ENCODE results near the gene GRHL1. TPM values are rescaled to one million over a fixed set of nuclear protein-coding genes. Genes with fewer than 3 reads are reported as not detected.

The GRHL1 gene
- total RNA-seq, 4 donors from 2014 or later = 1.3 to 6.6 (median 1.5) TPM; not detected in 1

DNA sequence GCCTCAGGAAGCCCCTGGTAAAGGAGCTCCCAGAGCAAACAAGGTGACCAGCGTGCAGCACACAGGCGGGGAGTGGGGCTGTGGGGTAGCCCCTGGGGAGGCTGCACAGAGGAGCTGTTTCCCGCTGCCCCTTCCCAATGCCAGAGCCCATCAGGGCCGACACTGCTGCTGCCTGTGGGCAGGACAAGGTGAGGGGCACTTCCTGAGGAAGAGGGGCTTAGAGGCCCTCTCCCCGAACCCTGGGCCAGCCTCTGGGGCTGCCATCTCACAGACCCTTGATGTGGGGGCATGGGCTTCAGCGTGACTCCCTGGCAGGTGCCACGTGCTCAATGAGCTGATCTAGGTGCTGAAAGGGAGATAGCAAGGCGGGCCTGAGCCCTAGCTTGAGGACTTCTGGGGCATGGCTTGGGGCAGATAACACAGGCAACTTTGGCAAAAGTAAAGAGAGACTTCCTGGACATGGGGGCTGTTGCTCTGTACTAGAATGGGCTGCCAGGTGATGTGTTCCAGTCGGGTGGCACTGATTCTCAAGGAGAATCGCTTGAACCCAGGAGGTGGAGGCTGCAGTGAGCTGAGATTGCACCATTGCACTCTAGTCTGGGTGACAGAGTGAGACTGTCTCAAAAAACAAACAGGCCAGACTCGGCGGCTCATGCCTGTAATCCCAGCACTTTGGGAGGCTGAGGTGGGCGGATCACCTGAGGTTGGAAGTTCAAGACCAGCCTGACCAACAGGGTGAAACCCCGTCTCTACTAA, 81.9 kb downstream of the GRHL1 start:
- H3K9me3 ChIP-seq = no peaks in the 10 kb centered on the region
- no peaks in the 10 kb centered on the region for H3K36me3 ChIP-seq
- DNase-seq = no peak
- H3K4me1 ChIP-seq = peaks cover 0 to 19% (median 5%) of the 10 kb centered on the region in 4 donors
- TF ChIP-seq, protein P1, sequence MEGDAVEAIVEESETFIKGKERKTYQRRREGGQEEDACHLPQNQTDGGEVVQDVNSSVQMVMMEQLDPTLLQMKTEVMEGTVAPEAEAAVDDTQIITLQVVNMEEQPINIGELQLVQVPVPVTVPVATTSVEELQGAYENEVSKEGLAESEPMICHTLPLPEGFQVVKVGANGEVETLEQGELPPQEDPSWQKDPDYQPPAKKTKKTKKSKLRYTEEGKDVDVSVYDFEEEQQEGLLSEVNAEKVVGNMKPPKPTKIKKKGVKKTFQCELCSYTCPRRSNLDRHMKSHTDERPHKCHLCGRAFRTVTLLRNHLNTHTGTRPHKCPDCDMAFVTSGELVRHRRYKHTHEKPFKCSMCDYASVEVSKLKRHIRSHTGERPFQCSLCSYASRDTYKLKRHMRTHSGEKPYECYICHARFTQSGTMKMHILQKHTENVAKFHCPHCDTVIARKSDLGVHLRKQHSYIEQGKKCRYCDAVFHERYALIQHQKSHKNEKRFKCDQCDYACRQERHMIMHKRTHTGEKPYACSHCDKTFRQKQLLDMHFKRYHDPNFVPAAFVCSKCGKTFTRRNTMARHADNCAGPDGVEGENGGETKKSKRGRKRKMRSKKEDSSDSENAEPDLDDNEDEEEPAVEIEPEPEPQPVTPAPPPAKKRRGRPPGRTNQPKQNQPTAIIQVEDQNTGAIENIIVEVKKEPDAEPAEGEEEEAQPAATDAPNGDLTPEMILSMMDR (IDR thresholded peaks at IDR 0.05) = no peak
- no peak for TF ChIP-seq POLR2A (IDR thresholded peaks at IDR 0.05)
- no peaks in the 10 kb centered on the region for H3K27me3 ChIP-seq
- no peak overlapping the region for H3K27ac ChIP-seq
- no peak overlapping the region for H3K4me3 ChIP-seq

DNA sequence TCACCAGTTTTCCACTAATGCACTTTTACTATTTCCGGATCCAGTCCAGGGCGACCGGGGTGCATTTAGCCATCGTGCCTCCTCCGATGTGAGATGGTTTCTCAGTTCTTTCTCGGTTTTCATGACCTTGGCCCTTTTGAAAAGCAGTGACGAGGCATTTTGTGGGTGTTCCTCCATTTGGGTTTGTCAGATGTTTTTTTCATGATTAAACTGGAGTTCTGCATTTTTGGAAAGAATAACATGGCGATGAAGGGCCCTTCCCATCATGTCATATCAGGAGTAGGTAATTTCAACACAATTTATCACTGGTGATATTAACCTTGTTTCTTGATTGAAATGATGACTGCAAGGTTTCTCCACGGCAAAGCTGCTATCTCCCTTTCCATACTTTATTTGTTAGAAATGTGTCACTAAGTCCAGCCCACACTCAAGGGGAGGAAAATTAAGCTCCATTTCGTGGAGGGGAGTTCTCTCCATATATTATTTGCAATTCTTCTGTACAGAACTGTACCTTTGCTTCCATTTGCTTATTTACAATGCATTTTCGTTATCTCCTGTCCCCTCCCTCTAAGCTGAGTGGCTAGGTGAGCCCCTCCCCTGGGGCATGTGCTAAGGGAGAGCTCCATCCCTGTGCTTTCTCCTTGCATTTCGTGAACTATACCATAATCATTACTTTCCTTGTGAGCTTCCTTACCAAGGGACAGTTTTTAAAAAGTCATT, 83.0 kb downstream of the GRHL1 start:
- no peak for TF ChIP-seq POLR2A (IDR thresholded peaks at IDR 0.05)
- TF ChIP-seq, protein P1 (IDR thresholded peaks at IDR 0.05) = no peak
- Histone ChIP-seq H3K27ac (no peak overlapping the region), H3K4me3 (no peak overlapping the region), H3K27me3 (no peaks in the 10 kb centered on the region), H3K9me3 (no peaks in the 10 kb centered on the region), H3K36me3 (no peaks in the 10 kb centered on the region), H3K4me1 (peaks cover 0 to 11% (median under 1%) of the 10 kb centered on the region in 4 donors)
- no peak for DNase-seq

DNA sequence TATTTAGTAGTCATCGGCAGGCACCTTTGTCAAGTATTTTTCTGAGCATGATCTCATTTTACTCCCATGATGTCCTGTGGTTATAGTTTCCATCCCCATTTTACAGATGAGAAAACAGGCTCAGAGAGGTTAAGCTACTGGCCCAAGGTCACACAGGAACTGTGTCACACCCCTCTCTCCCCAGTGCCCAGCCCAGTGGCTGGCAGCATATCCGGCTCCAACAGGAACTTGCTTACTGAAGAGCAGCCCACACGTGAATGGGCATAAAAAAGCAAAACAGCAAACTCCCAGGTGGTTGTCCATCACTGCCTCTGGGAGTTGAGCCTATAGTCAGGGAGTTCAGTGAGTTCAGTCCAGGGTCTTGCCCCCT, 83.5 kb downstream of the GRHL1 start:
- no peak for DNase-seq
- TF ChIP-seq POLR2A (IDR thresholded peaks at IDR 0.05) = no peak
- TF ChIP-seq, protein P1 (IDR thresholded peaks at IDR 0.05) = no peak
- H3K27me3 ChIP-seq = no peaks in the 10 kb centered on the region
- no peaks in the 10 kb centered on the region for H3K9me3 ChIP-seq
- H3K27ac ChIP-seq = no peak overlapping the region
- peaks cover 0 to 11% (median 0%) of the 10 kb centered on the region in 4 donors for H3K4me1 ChIP-seq
- no peak overlapping the region for H3K4me3 ChIP-seq
- no peaks in the 10 kb centered on the region for H3K36me3 ChIP-seq

DNA sequence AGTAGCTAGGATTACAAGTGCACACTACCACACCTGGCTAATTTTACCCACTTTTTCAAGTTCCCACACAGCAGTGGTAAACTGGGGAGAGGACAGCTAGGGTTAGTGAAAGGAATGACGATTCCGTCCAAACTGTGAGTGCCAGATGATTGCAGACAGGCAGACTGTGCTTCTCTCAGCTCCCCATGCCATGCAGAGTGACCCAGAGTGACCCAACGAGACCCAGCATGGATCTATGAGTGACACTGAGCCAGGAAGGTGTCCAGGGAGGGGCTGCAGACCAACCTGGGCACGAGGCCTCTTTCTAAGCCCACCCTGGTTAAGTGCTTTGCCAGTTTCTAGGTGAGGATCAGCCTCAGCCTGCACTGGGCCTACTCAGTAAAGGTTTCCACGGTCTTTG, 84.1 kb downstream of the GRHL1 start:
- DNase-seq = no peak
- H3K27me3 ChIP-seq = no peaks in the 10 kb centered on the region
- TF ChIP-seq, protein P1 (IDR thresholded peaks at IDR 0.05) = no peak
- TF ChIP-seq POLR2A (IDR thresholded peaks at IDR 0.05) = no peak
- peaks cover 0 to 11% (median 0%) of the 10 kb centered on the region in 4 donors for H3K4me1 ChIP-seq
- H3K9me3 ChIP-seq = no peaks in the 10 kb centered on the region
- peak overlapping the region in 1 of 4 donors; percentile 26 for H3K27ac ChIP-seq
- H3K4me3 ChIP-seq = no peak overlapping the region
- H3K36me3 ChIP-seq = no peaks in the 10 kb centered on the region

GRCh38 chr2:10036095-10036884, 84.8 kb downstream of the GRHL1 start:
- peaks cover 0 to 11% (median 0%) of the 10 kb centered on the region in 4 donors for H3K4me1 ChIP-seq
- TF ChIP-seq POLR2A (IDR thresholded peaks at IDR 0.05) = no peak
- TF ChIP-seq, protein P1 (IDR thresholded peaks at IDR 0.05) = peak in 4 of 6 experiments; percentile 16 to 44 (median 34)
- H3K36me3 ChIP-seq = no peaks in the 10 kb centered on the region
- no peaks in the 10 kb centered on the region for H3K27me3 ChIP-seq
- DNase-seq = peak in 1 of 3 donors; percentile 68
- H3K9me3 ChIP-seq = no peaks in the 10 kb centered on the region
- no peak overlapping the region for H3K4me3 ChIP-seq
- peak overlapping the region in 3 of 4 donors; percentile 5 to 26 (median 9) for H3K27ac ChIP-seq
